GM12878 (cell line): ENCODE data around the gene CRAT. TPM values are rescaled to one million over a fixed set of nuclear protein-coding genes. Genes with fewer than 3 reads are reported as not detected.

Experiments used
- ATAC-seq: fragments of 200-7000 bp; cut with Tn5 transposase; 3 replicates; pipeline ENCODE4 v1.9.1; 2020; ENCODE audit warnings: mild to moderate bottlenecking, moderate library complexity
- BruUV-seq: library from RNA; stranded (reverse); fragments of 400-500 nt; replicated peaks from 2 replicates; lab custom pipeline; 2021; lab: Mats Ljungman, UMichigan
- CTCF ChIA-PET: fragments of 300-600 bp; sonication (Branson Sonifier 250); formaldehyde crosslinking; extraction: SDS; loops from one replicate; lab custom pipeline; 2021; ENCODE audit warnings: inconsistent platforms; lab: Yijun Ruan, JAX
- POLR2A ChIA-PET: fragments of 350-600 bp; formaldehyde crosslinking; extraction: SDS; loops from one replicate; lab custom pipeline; 2021; ENCODE audit warnings: inconsistent platforms; lab: Charles Lee
- RAD21 ChIA-PET: fragments of 300-600 bp; sonication (Branson Sonifier 250); formaldehyde crosslinking; loops from one replicate; lab custom pipeline; 2023; ENCODE audit warnings: antibody characterized with exemption; ENCODE audit not compliant: unreplicated experiment; lab: Charles Lee
- SMC1A ChIA-PET: fragments of 300-600 bp; sonication (Branson Sonifier 250); formaldehyde crosslinking; loops from one replicate; lab custom pipeline; 2023; ENCODE audit not compliant: unreplicated experiment, uncharacterized antibody; lab: Charles Lee
- DNase-seq: peaks from one replicate; pipeline ENCODE4 v3.0.0-alpha.2; 2011; ENCODE audit warnings: low read depth, low spot score
- FAIRE-seq: peaks from 3 replicates; lab custom pipeline; 2011; peaks lifted over from hg19 to GRCh38; lab: Jason Lieb, UNC
- H2AFZ ChIP-seq: 2 replicates; pipeline ENCODE4 v1.6.0; 2011; ENCODE audit warnings: low read depth, low read length, control low read depth; ENCODE audit not compliant: control insufficient read depth
- H3K27ac ChIP-seq: 2 replicates; pipeline ENCODE4 v1.5.1; 2011; ENCODE audit warnings: control low read depth; ENCODE audit not compliant: control insufficient read depth, insufficient read depth
- H3K27me3 ChIP-seq, 2 experiments: replicated peaks in 1 of 2; 2 replicates each; pipeline versions ENCODE4 v1.6.0 to v1.6.1; 2011; ENCODE audit warnings: low read length in 1 of 2; ENCODE audit not compliant: control insufficient read depth in 2 of 2, insufficient read depth in 2 of 2
- H3K36me3 ChIP-seq, 2 experiments: 2 replicates each; pipeline ENCODE4 v1.5.1; 2011; ENCODE audit warnings: low read length in 1 of 2; ENCODE audit not compliant: control insufficient read depth in 2 of 2, insufficient read depth in 2 of 2
- H3K4me1 ChIP-seq: 2 replicates; pipeline ENCODE4 v1.6.1; 2011; ENCODE audit warnings: mild to moderate bottlenecking, low read length, moderate library complexity, mixed read lengths; ENCODE audit not compliant: control insufficient read depth, insufficient read depth
- H3K4me2 ChIP-seq: 2 replicates; pipeline ENCODE4 v1.6.0; 2011; ENCODE audit warnings: control low read depth; ENCODE audit not compliant: control insufficient read depth, insufficient read depth
- H3K4me3 ChIP-seq: fragments of 200-600 bp; sonication (generic); 2 replicates; pipeline ENCODE4 v1.5.1; 2016
- H3K79me2 ChIP-seq: 2 replicates; pipeline ENCODE4 v1.6.0; 2011; ENCODE audit warnings: low read length; ENCODE audit not compliant: control insufficient read depth, insufficient read depth
- H3K9ac ChIP-seq: 2 replicates; pipeline ENCODE4 v1.8.0; 2011; ENCODE audit warnings: low read length, control low read depth, mixed read lengths; ENCODE audit not compliant: control insufficient read depth, insufficient read depth
- H3K9me3 ChIP-seq: replicated peaks from 3 replicates; pipeline ENCODE4 v1.5.1; 2011; ENCODE audit warnings: mild to moderate bottlenecking, low read length; ENCODE audit not compliant: control insufficient read depth, insufficient read depth
- H4K20me1 ChIP-seq: 2 replicates; pipeline ENCODE4 v1.6.0; 2011; ENCODE audit not compliant: control insufficient read depth, insufficient read depth
- ATF7 ChIP-seq: fragments of 450-650 bp; IDR thresholded peaks from 2 replicates; pipeline ENCODE4 v1.6.1; 2016; ENCODE audit warnings: low read depth, mild to moderate bottlenecking
- BCL11A ChIP-seq: IDR thresholded peaks from 2 replicates; pipeline ENCODE4 v1.6.1; 2011; ENCODE audit warnings: low read depth, low read length
- FOXK2 ChIP-seq: fragments of 450-650 bp; IDR thresholded peaks from 2 replicates; pipeline ENCODE4 v1.6.1; 2017; ENCODE audit warnings: mild to moderate bottlenecking, moderate library complexity
- HDAC2 ChIP-seq: fragments of 200-600 bp; sonication (generic); IDR thresholded peaks from 2 replicates; pipeline ENCODE4 v1.6.1; 2017
- HDAC6 ChIP-seq: fragments of 200-600 bp; sonication (generic); IDR thresholded peaks from one replicate; pipeline ENCODE4 v1.8.0; 2017; ENCODE audit warnings: antibody characterized with exemption; ENCODE audit not compliant: unreplicated experiment
- JUNB ChIP-seq: IDR thresholded peaks from 2 replicates; pipeline ENCODE4 v1.6.1; 2016; ENCODE audit warnings: antibody characterized with exemption, mild to moderate bottlenecking
- JUND ChIP-seq: IDR thresholded peaks from 2 replicates; pipeline ENCODE4 v1.6.1; 2012; ENCODE audit warnings: low read depth, mild to moderate bottlenecking, low read length, improper control_type of control experiment, moderate library complexity
- POU2F2 ChIP-seq: IDR thresholded peaks from 3 replicates; pipeline ENCODE4 v1.6.1; 2011; ENCODE audit warnings: low read depth, mild to moderate bottlenecking, low read length, borderline replicate concordance
- RUNX3 ChIP-seq: IDR thresholded peaks from 2 replicates; pipeline ENCODE4 v1.6.1; 2012; ENCODE audit warnings: low read length, inconsistent platforms
- SIN3A ChIP-seq: IDR thresholded peaks from 2 replicates; pipeline ENCODE4 v1.6.1; 2012; ENCODE audit warnings: low read depth, low read length, improper control_type of control experiment
- SMARCA5 ChIP-seq: fragments of 450-650 bp; IDR thresholded peaks from 2 replicates; pipeline ENCODE4 v1.6.1; 2017; ENCODE audit warnings: mild to moderate bottlenecking
- STAT1 ChIP-seq: fragments of 450-650 bp; conservative IDR thresholded peaks from 2 replicates; pipeline ENCODE4 v1.6.1; 2014; ENCODE audit warnings: antibody characterized with exemption, mild to moderate bottlenecking
- TARDBP ChIP-seq: IDR thresholded peaks from 2 replicates; pipeline ENCODE4 v1.6.1; 2016; ENCODE audit warnings: borderline replicate concordance
- TCF7 ChIP-seq: IDR thresholded peaks from 2 replicates; pipeline ENCODE4 v1.6.1; 2014; ENCODE audit warnings: antibody characterized with exemption, borderline replicate concordance
- WRNIP1 ChIP-seq: IDR thresholded peaks from 2 replicates; pipeline ENCODE4 v1.6.1; 2011; ENCODE audit warnings: low read depth, low read length, improper control_type of control experiment, borderline replicate concordance
- YY1 ChIP-seq: IDR thresholded peaks from 2 replicates; pipeline ENCODE4 v1.6.1; 2011; ENCODE audit warnings: low read depth, mild to moderate bottlenecking, low read length
- ZNF384 ChIP-seq: IDR thresholded peaks from 2 replicates; pipeline ENCODE4 v1.6.1; 2012; ENCODE audit warnings: low read depth, mild to moderate bottlenecking, low read length, improper control_type of control experiment, borderline replicate concordance
- WGBS: methylation state at CpG from one replicate; pipeline ENCODE4 v1.1.6; 2016; ENCODE audit warnings: low lambda C conversion rate; ENCODE audit not compliant: insufficient replicate concordance, insufficient coverage; ENCODE audit errors: missing lambda C conversion rate; 5-methylcytosine and 5-hydroxymethylcytosine counted together
- in situ Hi-C: fragments of 300-500 bp; cut with MboI; formaldehyde crosslinking; loops from 9 replicates; pipeline ENCODE4 v1.14.3; 2018; ENCODE audit warnings: mixed read lengths
- intact Hi-C: fragments of 100-400 bp; cut with micrococcal nuclease; formaldehyde crosslinking; loops from one replicate; pipeline ENCODE4 v1.14.2; 2022; ENCODE audit not compliant: unreplicated experiment
- polyA plus RNA-seq, 11 experiments: library from polyadenylated mRNA; depleted of rRNA in 4 of 11; unstranded in 6 of 11; stranded (reverse) in 5 of 11; fragments of >200 nt; fragmentation: Nextera tagmentation in 4 of 11; fragmentation: Illumina TruSeq in 1 of 11; extraction: Ambion mirVana in 4 of 11; extraction: Trizol in 1 of 11; gene quantifications; 1 replicate in 1 of 11; 2 replicates in 10 of 11; pipeline versions ENCODE4 v1.2.1 to v1.2.3, GENCODE V29; 2011 to 2016; ENCODE audit warnings: inconsistent platforms in 2 of 11, missing spikeins in 2 of 11, low read depth in 1 of 11
- total RNA-seq, 4 experiments: library from RNA; depleted of rRNA in 3 of 4; stranded (reverse); fragments of >200 nt in 3 of 4; fragmentation: Illumina TruSeq in 1 of 4; extraction: Trizol in 1 of 4; gene quantifications; 2 replicates each; pipeline versions ENCODE4 v1.2.1 to v1.2.3, GENCODE V29; 2013 to 2021
- TF ChIP-seq, protein P1 (sequence below): fragments of 450-650 bp; formaldehyde crosslinking; IDR thresholded peaks from 2 replicates; pipeline ENCODE4 v1.5.0; 2022; ENCODE audit warnings: mild to moderate bottlenecking, missing genetic modification characterization
- TF ChIP-seq, protein P2 (sequence below): IDR thresholded peaks from 2 replicates; pipeline ENCODE4 v1.6.1; 2011; ENCODE audit warnings: mild to moderate bottlenecking, low read depth, low read length, moderate library complexity; ENCODE audit not compliant: insufficient replicate concordance
- TF ChIP-seq, protein P3 (sequence below): fragments of 450-650 bp; IDR thresholded peaks from 2 replicates; pipeline ENCODE4 v1.6.1; 2014; ENCODE audit warnings: mild to moderate bottlenecking
- TF ChIP-seq, protein P4 (sequence below): IDR thresholded peaks from 2 replicates; pipeline ENCODE4 v1.6.1; 2012; ENCODE audit warnings: low read depth, low read length, improper control_type of control experiment

Gene CRAT
- total and polyA plus RNA-seq, 10 of the 15 experiments (the other 5 are each of a cell fraction or from before 2014, with no cell fraction given), result 0.10 to 3.4 (median 1.8) TPM

DNA sequence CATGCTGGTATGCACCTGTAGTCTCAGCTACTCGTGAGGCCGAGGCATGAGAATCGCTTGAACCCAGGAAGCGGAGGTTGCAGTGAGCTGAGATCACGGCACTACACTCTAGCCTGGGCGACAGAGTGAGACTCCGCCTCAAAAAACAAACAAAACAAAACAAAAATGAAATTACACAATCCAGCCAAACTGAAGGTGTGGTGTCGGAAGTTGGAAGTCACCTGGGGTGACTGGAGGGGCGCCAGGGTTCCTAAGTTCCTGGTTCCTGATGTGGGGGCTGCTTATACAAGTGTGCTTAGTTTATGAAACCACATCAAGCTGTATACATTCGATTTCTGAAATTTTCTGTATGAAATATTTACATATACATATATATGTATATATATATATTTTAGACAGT is 33.4 kb downstream of the CRAT start (continued):
- TF ChIP-seq TARDBP, result no peak
- TF ChIP-seq ZNF384, result no peak
- no peak for TF ChIP-seq POU2F2
- no peak for TF ChIP-seq YY1
- TF ChIP-seq BCL11A, result no peak
- no peak for TF ChIP-seq SMARCA5
- no peak for TF ChIP-seq STAT1
- TF ChIP-seq, protein P1, sequence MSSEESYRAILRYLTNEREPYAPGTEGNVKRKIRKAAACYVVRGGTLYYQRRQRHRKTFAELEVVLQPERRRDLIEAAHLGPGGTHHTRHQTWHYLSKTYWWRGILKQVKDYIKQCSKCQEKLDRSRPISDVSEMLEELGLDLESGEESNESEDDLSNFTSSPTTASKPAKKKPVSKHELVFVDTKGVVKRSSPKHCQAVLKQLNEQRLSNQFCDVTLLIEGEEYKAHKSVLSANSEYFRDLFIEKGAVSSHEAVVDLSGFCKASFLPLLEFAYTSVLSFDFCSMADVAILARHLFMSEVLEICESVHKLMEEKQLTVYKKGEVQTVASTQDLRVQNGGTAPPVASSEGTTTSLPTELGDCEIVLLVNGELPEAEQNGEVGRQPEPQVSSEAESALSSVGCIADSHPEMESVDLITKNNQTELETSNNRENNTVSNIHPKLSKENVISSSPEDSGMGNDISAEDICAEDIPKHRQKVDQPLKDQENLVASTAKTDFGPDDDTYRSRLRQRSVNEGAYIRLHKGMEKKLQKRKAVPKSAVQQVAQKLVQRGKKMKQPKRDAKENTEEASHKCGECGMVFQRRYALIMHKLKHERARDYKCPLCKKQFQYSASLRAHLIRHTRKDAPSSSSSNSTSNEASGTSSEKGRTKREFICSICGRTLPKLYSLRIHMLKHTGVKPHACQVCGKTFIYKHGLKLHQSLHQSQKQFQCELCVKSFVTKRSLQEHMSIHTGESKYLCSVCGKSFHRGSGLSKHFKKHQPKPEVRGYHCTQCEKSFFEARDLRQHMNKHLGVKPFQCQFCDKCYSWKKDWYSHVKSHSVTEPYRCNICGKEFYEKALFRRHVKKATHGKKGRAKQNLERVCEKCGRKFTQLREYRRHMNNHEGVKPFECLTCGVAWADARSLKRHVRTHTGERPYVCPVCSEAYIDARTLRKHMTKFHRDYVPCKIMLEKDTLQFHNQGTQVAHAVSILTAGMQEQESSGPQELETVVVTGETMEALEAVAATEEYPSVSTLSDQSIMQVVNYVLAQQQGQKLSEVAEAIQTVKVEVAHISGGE (CRISPR knock-in tag), result no peak
- TF ChIP-seq JUNB, result no peak
- TF ChIP-seq, all 136 proteins: peak for 0

DNA sequence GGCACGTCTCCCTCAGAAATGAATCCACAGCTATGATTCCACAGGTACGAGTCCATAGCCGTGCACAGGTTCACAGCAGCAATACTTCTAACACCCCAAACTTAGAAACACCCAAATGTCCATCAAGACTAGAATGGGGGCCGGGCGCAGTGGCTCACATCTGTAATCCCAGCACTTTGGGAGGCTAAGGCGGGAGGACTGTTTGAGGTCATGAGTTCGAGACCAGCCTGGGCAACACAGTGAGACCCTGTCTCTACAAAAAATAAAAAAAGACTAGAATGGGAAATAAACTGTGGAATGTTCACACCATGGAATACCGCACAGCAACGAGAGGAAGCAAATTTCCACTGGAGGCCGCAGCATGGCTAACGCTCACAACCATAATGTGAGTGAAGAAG is 34.0 kb downstream of the CRAT start:
- H3K27me3 ChIP-seq, result no peaks in the 10 kb centered on the region
- ChIA-PET POLR2A (no interaction called here), CTCF (interaction anchor here (1.3 kb wide), 1 partner anchor 71 kb away, joined by 3 read pairs; no protein-coding TSS in a partner anchor), SMC1A (no interaction called here), RAD21 (no interaction called here)
- H3K27ac ChIP-seq, result no peak overlapping the region
- no peak overlapping the region for H3K9ac ChIP-seq
- H3K9me3 ChIP-seq, result no peaks in the 10 kb centered on the region
- FAIRE-seq (no peak), DNase-seq (no peak), ATAC-seq (no peak)
- BruUV-seq, result no TSS peak
- no peak overlapping the region for H3K4me3 ChIP-seq
- H3K4me1 ChIP-seq, result peaks cover 4% of the 10 kb centered on the region
- peaks cover 4% of the 10 kb centered on the region for H3K79me2 ChIP-seq
- in situ Hi-C loops, result no loop called here
- H3K4me2 ChIP-seq, result no peak overlapping the region
- no peaks in the 10 kb centered on the region for H3K36me3 ChIP-seq
- no peak overlapping the region for H2AFZ ChIP-seq
- intact Hi-C loops, result no loop called here
- H4K20me1 ChIP-seq, result no peaks in the 10 kb centered on the region
- 80% methylated on average over 11 of the region's 11 CpGs for WGBS
- TF ChIP-seq, protein P2, sequence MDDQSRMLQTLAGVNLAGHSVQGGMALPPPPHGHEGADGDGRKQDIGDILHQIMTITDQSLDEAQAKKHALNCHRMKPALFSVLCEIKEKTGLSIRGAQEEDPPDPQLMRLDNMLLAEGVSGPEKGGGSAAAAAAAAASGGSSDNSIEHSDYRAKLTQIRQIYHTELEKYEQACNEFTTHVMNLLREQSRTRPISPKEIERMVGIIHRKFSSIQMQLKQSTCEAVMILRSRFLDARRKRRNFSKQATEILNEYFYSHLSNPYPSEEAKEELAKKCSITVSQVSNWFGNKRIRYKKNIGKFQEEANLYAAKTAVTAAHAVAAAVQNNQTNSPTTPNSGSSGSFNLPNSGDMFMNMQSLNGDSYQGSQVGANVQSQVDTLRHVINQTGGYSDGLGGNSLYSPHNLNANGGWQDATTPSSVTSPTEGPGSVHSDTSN, result no peak
- TF ChIP-seq SIN3A (no peak), HDAC2 (no peak), WRNIP1 (no peak), FOXK2 (no peak), RUNX3 (no peak), ATF7 (no peak), JUND (no peak), HDAC6 (no peak), TCF7 (no peak)
- TF ChIP-seq, protein P3, sequence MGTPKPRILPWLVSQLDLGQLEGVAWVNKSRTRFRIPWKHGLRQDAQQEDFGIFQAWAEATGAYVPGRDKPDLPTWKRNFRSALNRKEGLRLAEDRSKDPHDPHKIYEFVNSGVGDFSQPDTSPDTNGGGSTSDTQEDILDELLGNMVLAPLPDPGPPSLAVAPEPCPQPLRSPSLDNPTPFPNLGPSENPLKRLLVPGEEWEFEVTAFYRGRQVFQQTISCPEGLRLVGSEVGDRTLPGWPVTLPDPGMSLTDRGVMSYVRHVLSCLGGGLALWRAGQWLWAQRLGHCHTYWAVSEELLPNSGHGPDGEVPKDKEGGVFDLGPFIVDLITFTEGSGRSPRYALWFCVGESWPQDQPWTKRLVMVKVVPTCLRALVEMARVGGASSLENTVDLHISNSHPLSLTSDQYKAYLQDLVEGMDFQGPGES, result no peak
- TF ChIP-seq, protein P4, sequence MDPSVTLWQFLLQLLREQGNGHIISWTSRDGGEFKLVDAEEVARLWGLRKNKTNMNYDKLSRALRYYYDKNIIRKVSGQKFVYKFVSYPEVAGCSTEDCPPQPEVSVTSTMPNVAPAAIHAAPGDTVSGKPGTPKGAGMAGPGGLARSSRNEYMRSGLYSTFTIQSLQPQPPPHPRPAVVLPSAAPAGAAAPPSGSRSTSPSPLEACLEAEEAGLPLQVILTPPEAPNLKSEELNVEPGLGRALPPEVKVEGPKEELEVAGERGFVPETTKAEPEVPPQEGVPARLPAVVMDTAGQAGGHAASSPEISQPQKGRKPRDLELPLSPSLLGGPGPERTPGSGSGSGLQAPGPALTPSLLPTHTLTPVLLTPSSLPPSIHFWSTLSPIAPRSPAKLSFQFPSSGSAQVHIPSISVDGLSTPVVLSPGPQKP, result no peak
